Chondrocyte (in vitro differentiated cells): ENCODE measurements around the gene UHRF1. TPM values are rescaled to one million over a fixed set of nuclear protein-coding genes. Genes with fewer than 3 reads are reported as not detected.

Source experiments
- DNase-seq: peaks from one replicate; pipeline ENCODE4 v3.0.0; 2021; ENCODE audit warnings: mixed read lengths, low spot score
- H3K27ac Mint-ChIP-seq: one replicate; pipeline ENCODE4 v1.8.0; 2021; ENCODE audit warnings: mild to moderate bottlenecking, moderate library complexity, mixed read lengths; ENCODE audit not compliant: unreplicated experiment
- H3K27me3 Mint-ChIP-seq: 2 replicates; pipeline ENCODE4 v1.8.0; 2021; ENCODE audit warnings: low read depth, mixed read lengths
- H3K36me3 Mint-ChIP-seq: 2 replicates; pipeline ENCODE4 v1.8.0; 2021; ENCODE audit warnings: low read depth, mixed read lengths
- H3K4me1 Mint-ChIP-seq: 2 replicates; pipeline ENCODE4 v1.8.0; 2021; ENCODE audit warnings: low read depth, mild to moderate bottlenecking, mixed read lengths
- H3K4me3 Mint-ChIP-seq: one replicate; pipeline ENCODE4 v1.8.0; 2021; ENCODE audit warnings: mild to moderate bottlenecking, moderate library complexity, mixed read lengths; ENCODE audit not compliant: unreplicated experiment
- H3K9me3 Mint-ChIP-seq: 2 replicates; pipeline ENCODE4 v1.8.0; 2021; ENCODE audit warnings: low read depth, mixed read lengths
- total RNA-seq: library from RNA; stranded (reverse); gene quantifications from 3 replicates; pipeline ENCODE4 v1.2.1, GENCODE V29; 2021
- TF ChIP-seq, protein P1 (sequence below): fragments of 200-600 bp; sonication (generic); IDR thresholded peaks from 2 replicates; pipeline ENCODE4 v1.5.0; 2021; ENCODE audit warnings: antibody characterized with exemption, mild to moderate bottlenecking, moderate library complexity

Gene UHRF1
- total RNA-seq, 1 donor from 2014 or later: 17.4 TPM

DNA sequence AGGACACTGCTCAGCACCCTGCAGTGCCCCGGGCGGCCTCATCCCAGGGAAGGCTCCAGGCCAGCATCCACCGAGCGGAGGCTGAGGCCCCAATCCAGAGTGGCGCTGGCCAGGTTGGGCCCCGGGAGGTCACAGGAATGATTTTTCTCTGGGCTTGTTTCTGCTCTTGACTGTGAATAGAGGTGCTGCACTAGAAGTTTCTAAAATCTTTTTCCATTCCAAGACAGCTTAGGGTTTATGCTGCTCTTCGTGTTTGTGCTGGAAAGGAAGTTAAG is 74.7 kb downstream of the UHRF1 start:
- DNase-seq: no peak
- no peak overlapping the region for H3K27ac Mint-ChIP-seq
- H3K27me3 Mint-ChIP-seq: no peaks in the 10 kb centered on the region
- H3K36me3 Mint-ChIP-seq: no peaks in the 10 kb centered on the region
- no peaks in the 10 kb centered on the region for H3K9me3 Mint-ChIP-seq
- TF ChIP-seq, protein P1, sequence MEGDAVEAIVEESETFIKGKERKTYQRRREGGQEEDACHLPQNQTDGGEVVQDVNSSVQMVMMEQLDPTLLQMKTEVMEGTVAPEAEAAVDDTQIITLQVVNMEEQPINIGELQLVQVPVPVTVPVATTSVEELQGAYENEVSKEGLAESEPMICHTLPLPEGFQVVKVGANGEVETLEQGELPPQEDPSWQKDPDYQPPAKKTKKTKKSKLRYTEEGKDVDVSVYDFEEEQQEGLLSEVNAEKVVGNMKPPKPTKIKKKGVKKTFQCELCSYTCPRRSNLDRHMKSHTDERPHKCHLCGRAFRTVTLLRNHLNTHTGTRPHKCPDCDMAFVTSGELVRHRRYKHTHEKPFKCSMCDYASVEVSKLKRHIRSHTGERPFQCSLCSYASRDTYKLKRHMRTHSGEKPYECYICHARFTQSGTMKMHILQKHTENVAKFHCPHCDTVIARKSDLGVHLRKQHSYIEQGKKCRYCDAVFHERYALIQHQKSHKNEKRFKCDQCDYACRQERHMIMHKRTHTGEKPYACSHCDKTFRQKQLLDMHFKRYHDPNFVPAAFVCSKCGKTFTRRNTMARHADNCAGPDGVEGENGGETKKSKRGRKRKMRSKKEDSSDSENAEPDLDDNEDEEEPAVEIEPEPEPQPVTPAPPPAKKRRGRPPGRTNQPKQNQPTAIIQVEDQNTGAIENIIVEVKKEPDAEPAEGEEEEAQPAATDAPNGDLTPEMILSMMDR: no peak
- H3K4me3 Mint-ChIP-seq: no peak overlapping the region
- peaks cover 47% of the 10 kb centered on the region for H3K4me1 Mint-ChIP-seq

DNA sequence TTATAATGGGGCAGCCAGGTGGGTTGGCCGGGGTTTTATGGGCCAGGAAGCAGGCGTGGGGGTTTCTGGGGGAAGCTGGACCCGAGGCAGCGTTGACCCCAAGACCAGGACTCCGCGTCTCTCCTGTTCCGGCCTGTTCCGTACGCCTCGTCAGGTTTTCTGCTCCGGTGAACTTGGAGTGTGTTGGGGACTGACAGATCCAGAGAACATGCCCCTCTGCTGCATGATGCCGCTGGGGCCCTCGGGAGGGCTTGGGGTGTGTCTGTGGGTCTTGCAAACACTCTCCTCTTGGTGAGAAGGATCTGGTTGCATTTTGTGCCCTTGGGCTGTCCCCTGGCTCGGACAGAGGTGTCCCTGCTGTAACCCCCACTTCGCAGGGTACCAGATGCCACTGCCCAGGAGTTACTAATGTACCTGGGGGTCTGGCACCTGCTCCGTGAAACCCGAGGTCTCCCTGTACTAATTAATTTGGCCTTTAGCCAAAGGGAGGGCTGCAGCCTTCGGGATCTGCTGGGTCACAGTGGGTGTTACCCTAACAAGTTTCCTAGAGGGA is 75.2 kb downstream of the UHRF1 start:
- no peak overlapping the region for H3K27ac Mint-ChIP-seq
- DNase-seq: no peak
- no peaks in the 10 kb centered on the region for H3K9me3 Mint-ChIP-seq
- no peaks in the 10 kb centered on the region for H3K27me3 Mint-ChIP-seq
- H3K4me1 Mint-ChIP-seq: peaks cover 47% of the 10 kb centered on the region
- TF ChIP-seq, protein P1: no peak
- no peak overlapping the region for H3K4me3 Mint-ChIP-seq
- H3K36me3 Mint-ChIP-seq: no peaks in the 10 kb centered on the region

DNA sequence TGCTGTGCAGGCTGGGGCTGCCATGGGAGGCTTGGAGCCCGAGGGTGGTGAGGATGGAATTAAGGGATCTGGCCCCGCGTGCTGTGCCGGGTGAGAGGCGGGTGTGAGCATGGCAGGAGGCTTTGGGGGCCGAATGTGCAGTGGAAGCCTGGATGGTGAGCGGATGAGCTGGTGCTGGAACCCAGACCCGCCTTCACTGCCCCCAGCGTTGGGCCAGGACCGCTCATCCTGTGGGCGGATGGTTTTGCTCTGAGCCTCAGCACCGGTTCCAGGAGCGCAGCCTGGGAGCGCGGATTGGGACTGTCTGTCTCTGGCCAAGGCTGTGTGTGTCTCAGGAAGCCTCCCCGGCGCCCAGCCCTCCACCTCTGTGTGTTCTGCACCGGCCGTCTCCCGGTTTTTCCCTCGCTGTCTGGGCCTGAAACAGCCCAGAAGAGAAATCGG is 76.3 kb downstream of the UHRF1 start:
- Mint-ChIP-seq H3K4me3 (no peak overlapping the region), H3K27ac (no peak overlapping the region), H3K36me3 (no peaks in the 10 kb centered on the region), H3K27me3 (no peaks in the 10 kb centered on the region), H3K9me3 (no peaks in the 10 kb centered on the region), H3K4me1 (peaks cover 43% of the 10 kb centered on the region)
- TF ChIP-seq, protein P1: no peak
- no peak for DNase-seq

DNA sequence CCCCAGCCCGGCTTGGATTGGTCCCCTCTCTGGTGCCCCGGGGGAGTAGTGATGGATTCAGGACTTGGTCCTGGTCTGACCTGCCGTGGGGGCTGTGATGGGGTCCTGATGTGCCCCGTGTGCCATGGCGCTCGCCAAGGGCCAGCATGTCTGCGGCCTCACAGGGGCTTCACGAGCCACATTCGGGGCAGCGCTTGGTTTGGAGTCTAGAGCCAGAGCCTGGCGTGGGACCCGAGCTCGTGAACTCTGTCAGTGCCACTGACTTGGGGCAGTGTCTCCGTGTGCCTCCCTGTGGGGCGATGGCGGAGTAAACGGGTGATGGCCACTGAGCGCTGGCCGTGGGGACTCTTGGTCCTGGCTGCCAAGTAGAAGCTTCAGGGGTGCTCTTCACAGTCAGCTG is 76.8 kb downstream of the UHRF1 start:
- H3K4me3 Mint-ChIP-seq: no peak overlapping the region
- TF ChIP-seq, protein P1: no peak
- no peaks in the 10 kb centered on the region for H3K36me3 Mint-ChIP-seq
- H3K27me3 Mint-ChIP-seq: no peaks in the 10 kb centered on the region
- H3K27ac Mint-ChIP-seq: no peak overlapping the region
- DNase-seq: no peak
- peaks cover 41% of the 10 kb centered on the region for H3K4me1 Mint-ChIP-seq
- no peaks in the 10 kb centered on the region for H3K9me3 Mint-ChIP-seq

DNA sequence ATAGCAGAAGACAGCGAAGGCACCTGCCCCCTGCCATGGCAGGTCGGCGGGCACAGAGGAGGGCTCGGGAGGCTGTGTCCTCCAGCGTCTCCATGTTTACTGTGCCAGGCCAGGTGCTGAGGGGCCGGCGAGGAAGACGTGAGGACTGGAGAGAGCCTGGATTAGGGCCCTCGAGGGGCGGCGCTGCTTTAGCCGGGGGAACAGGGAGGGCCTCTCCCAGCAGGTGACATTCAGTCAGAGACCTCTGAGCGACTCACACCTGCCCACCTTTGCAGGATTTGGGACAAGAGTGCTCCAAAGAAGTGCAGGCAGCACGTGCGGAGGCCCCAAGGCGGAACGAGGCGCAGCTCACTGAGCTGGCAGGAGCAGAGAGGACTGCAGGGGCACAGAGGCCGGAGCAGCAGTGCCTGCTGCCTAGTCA is 77.2 kb downstream of the UHRF1 start:
- Mint-ChIP-seq H3K27me3 (no peaks in the 10 kb centered on the region), H3K9me3 (no peaks in the 10 kb centered on the region), H3K36me3 (no peaks in the 10 kb centered on the region), H3K4me1 (peaks cover 41% of the 10 kb centered on the region), H3K27ac (no peak overlapping the region), H3K4me3 (no peak overlapping the region)
- DNase-seq: no peak
- TF ChIP-seq, protein P1: no peak
